IMR-90 (cell line): ENCODE measurements around the gene TASP1. TPM values are rescaled to one million over a fixed set of nuclear protein-coding genes. Genes with fewer than 3 reads are reported as not detected.
A peak's percentile ranks its signal among the peaks of the same experiment; 100 is the strongest.

Experiments used
- ATAC-seq: fragments of 200-7000 bp; cut with Tn5 transposase; 2 replicates; pipeline ENCODE4 v1.9.1; 2020; ENCODE audit warnings: low read depth, mild to moderate bottlenecking, moderate library complexity
- BruUV-seq: library from RNA; stranded (reverse); fragments of 400-500 nt; replicated peaks from 2 replicates; lab custom pipeline; 2021; lab: Mats Ljungman, UMichigan
- CTCF ChIA-PET: fragments of 300-600 bp; formaldehyde crosslinking; extraction: SDS; loops from one replicate; lab custom pipeline; 2021; ENCODE audit warnings: antibody characterized with exemption; lab: Yijun Ruan, JAX
- POLR2A ChIA-PET: fragments of 300-600 bp; sonication (Branson Sonifier 250); formaldehyde crosslinking; loops from one replicate; lab custom pipeline; 2022; ENCODE audit warnings: antibody characterized with exemption; ENCODE audit not compliant: unreplicated experiment; lab: Charles Lee
- DNase-seq: peaks from one replicate; pipeline ENCODE4 v3.0.0; 2013
- H2AFZ ChIP-seq: replicated peaks from 2 replicates; pipeline ENCODE3; 2013; ENCODE audit warnings: low read length, mild to moderate bottlenecking; ENCODE audit not compliant: poor library complexity
- H2AK5ac ChIP-seq: 2 replicates; pipeline ENCODE4 v1.6.1; 2013; ENCODE audit warnings: low read depth, low read length, inconsistent platforms
- H2AK9ac ChIP-seq: replicated peaks from 2 replicates; pipeline ENCODE3; 2013; ENCODE audit warnings: mild to moderate bottlenecking, low read depth, low read length, moderate library complexity; ENCODE audit not compliant: poor library complexity
- H2BK120ac ChIP-seq: 2 replicates; pipeline ENCODE4 v1.6.1; 2013; ENCODE audit warnings: low read depth, low read length, inconsistent platforms
- H2BK15ac ChIP-seq: 3 replicates; pipeline ENCODE4 v1.6.1; 2013; ENCODE audit warnings: low read depth, low read length, inconsistent platforms
- H2BK20ac ChIP-seq: 2 replicates; pipeline ENCODE4 v1.6.1; 2013; ENCODE audit warnings: low read depth, mild to moderate bottlenecking, inconsistent platforms, low read length, moderate library complexity
- H2BK5ac ChIP-seq: 2 replicates; pipeline ENCODE4 v1.6.1; 2013; ENCODE audit warnings: mild to moderate bottlenecking, low read depth, low read length, inconsistent platforms; ENCODE audit not compliant: poor library complexity, severe bottlenecking
- H3K14ac ChIP-seq: replicated peaks from 2 replicates; pipeline ENCODE4 v1.6.1; 2013; ENCODE audit warnings: low read depth, low read length, inconsistent platforms
- H3K18ac ChIP-seq: 2 replicates; pipeline ENCODE4 v1.6.1; 2013; ENCODE audit warnings: low read depth, low read length, control low read depth
- H3K23ac ChIP-seq: 2 replicates; pipeline ENCODE4 v1.6.1; 2013; ENCODE audit warnings: low read depth, low read length, inconsistent platforms
- H3K27ac ChIP-seq: 2 replicates; pipeline ENCODE4 v1.5.1; 2013; ENCODE audit warnings: mild to moderate bottlenecking, control low read depth, low read length; ENCODE audit not compliant: insufficient read depth
- H3K27me3 ChIP-seq: 2 replicates; pipeline ENCODE4 v1.6.1; 2013; ENCODE audit warnings: low read length; ENCODE audit not compliant: control insufficient read depth, insufficient read depth
- H3K36me3 ChIP-seq: 2 replicates; pipeline ENCODE4 v1.6.1; 2013; ENCODE audit warnings: low read length, mixed read lengths; ENCODE audit not compliant: control insufficient read depth, insufficient read depth
- H3K4ac ChIP-seq: 2 replicates; pipeline ENCODE4 v1.6.1; 2013; ENCODE audit warnings: low read depth, low read length, inconsistent platforms
- H3K4me1 ChIP-seq: 2 replicates; pipeline ENCODE4 v1.6.1; 2013; ENCODE audit warnings: low read length, mixed read lengths; ENCODE audit not compliant: control insufficient read depth, insufficient read depth
- H3K4me2 ChIP-seq: 2 replicates; pipeline ENCODE4 v1.6.1; 2013; ENCODE audit warnings: low read depth, mild to moderate bottlenecking, control low read depth, low read length, moderate library complexity
- H3K4me3 ChIP-seq: 2 replicates; pipeline ENCODE4 v1.5.1; 2013; ENCODE audit warnings: low read depth, mild to moderate bottlenecking, control low read depth, low read length, moderate library complexity; ENCODE audit not compliant: insufficient read depth
- H3K56ac ChIP-seq: 2 replicates; pipeline ENCODE4 v1.6.1; 2013; ENCODE audit warnings: low read length, inconsistent platforms; ENCODE audit not compliant: insufficient read depth; ENCODE audit errors: extremely low read depth
- H3K79me1 ChIP-seq, 2 experiments: 2 replicates each; pipeline ENCODE4 v1.6.1; 2013; ENCODE audit warnings: low read length in 2 of 2, inconsistent platforms in 1 of 2, low read depth in 1 of 2
- H3K9ac ChIP-seq: 2 replicates; pipeline ENCODE4 v1.6.1; 2013; ENCODE audit warnings: low read depth, low read length, control low read depth
- H3K9me1 ChIP-seq: 2 replicates; pipeline ENCODE4 v1.6.1; 2013; ENCODE audit warnings: low read length, inconsistent platforms; ENCODE audit not compliant: insufficient read depth
- H3K9me3 ChIP-seq: 2 replicates; pipeline ENCODE4 v1.6.1; 2013; ENCODE audit warnings: low read length; ENCODE audit not compliant: control insufficient read depth, insufficient read depth
- H4K20me1 ChIP-seq: 2 replicates; pipeline ENCODE4 v1.6.1; 2013; ENCODE audit warnings: low read length, inconsistent platforms; ENCODE audit not compliant: insufficient read depth
- H4K5ac ChIP-seq: 2 replicates; pipeline ENCODE4 v1.6.1; 2013; ENCODE audit warnings: mild to moderate bottlenecking, low read depth, low read length, control low read depth
- H4K8ac ChIP-seq, 2 experiments: 2 replicates each; pipeline ENCODE4 v1.6.1; 2013; ENCODE audit warnings: low read depth in 2 of 2, low read length in 2 of 2, control low read depth in 1 of 2, inconsistent platforms in 1 of 2
- H4K91ac ChIP-seq: 2 replicates; pipeline ENCODE4 v1.6.1; 2013; ENCODE audit warnings: low read depth, low read length, inconsistent platforms; ENCODE audit not compliant: insufficient read depth
- BHLHE40 ChIP-seq: fragments of 150-350 bp; IDR thresholded peaks from 2 replicates; pipeline ENCODE4 v1.6.1; 2016; ENCODE audit warnings: mild to moderate bottlenecking, low read depth, low read length
- CEBPB ChIP-seq: IDR thresholded peaks from 2 replicates; pipeline ENCODE4 v1.6.1; 2012; ENCODE audit warnings: low read depth, low read length, improper control_type of control experiment
- CHD1 ChIP-seq: IDR thresholded peaks from 2 replicates; pipeline ENCODE4 v1.6.1; 2012; ENCODE audit warnings: low read depth, low read length, improper control_type of control experiment
- FOS ChIP-seq: fragments of 150-350 bp; IDR thresholded peaks from 2 replicates; pipeline ENCODE4 v1.6.1; 2016; ENCODE audit warnings: low read depth, low read length
- MAFK ChIP-seq: IDR thresholded peaks from 2 replicates; pipeline ENCODE4 v1.6.1; 2012; ENCODE audit warnings: low read depth, low read length, improper control_type of control experiment
- MAZ ChIP-seq: IDR thresholded peaks from 2 replicates; pipeline ENCODE4 v1.6.1; 2012; ENCODE audit warnings: low read depth, mild to moderate bottlenecking, low read length, improper control_type of control experiment, moderate library complexity, borderline replicate concordance
- MXI1 ChIP-seq: IDR thresholded peaks from 2 replicates; pipeline ENCODE4 v1.6.1; 2012; ENCODE audit warnings: low read depth, mild to moderate bottlenecking, low read length, moderate library complexity, borderline replicate concordance
- NFE2L2 ChIP-seq: fragments of 150-350 bp; IDR thresholded peaks from 2 replicates; pipeline ENCODE4 v1.6.1; 2016; ENCODE audit warnings: low read depth, mild to moderate bottlenecking, low read length
- POLR2A ChIP-seq: IDR thresholded peaks from 2 replicates; pipeline ENCODE4 v1.6.1; 2012; ENCODE audit warnings: mild to moderate bottlenecking, low read depth, low read length
- RAD21 ChIP-seq: IDR thresholded peaks from 2 replicates; pipeline ENCODE4 v1.6.1; 2012; ENCODE audit warnings: low read length, improper control_type of control experiment
- RCOR1 ChIP-seq: IDR thresholded peaks from 2 replicates; pipeline ENCODE4 v1.6.1; 2012; ENCODE audit warnings: mild to moderate bottlenecking, low read length, improper control_type of control experiment; ENCODE audit not compliant: insufficient replicate concordance
- RFX5 ChIP-seq: IDR thresholded peaks from 2 replicates; pipeline ENCODE4 v1.8.0; 2012; ENCODE audit warnings: low read depth, mild to moderate bottlenecking, low read length, moderate library complexity
- SMC3 ChIP-seq: fragments of 150-350 bp; IDR thresholded peaks from 2 replicates; pipeline ENCODE4 v1.6.1; 2016; ENCODE audit warnings: low read depth, mild to moderate bottlenecking, antibody characterized with exemption, low read length, moderate library complexity
- WGBS, 2 experiments: methylation state at CpG; one replicate each; pipeline versions ENCODE4 v1.1.5 to v1.1.7; 2013; ENCODE audit warnings: missing lambda C conversion rate in 2 of 2; ENCODE audit not compliant: insufficient read length in 1 of 2; ENCODE audit errors: extremely low coverage in 2 of 2; 5-methylcytosine and 5-hydroxymethylcytosine counted together
- dilution Hi-C: fragments of 300-500 bp; cut with HindIII; formaldehyde crosslinking; loops from one replicate; pipeline ENCODE4 v1.14.3; 2018; ENCODE audit warnings: low sequenced_read_pairs; ENCODE audit not compliant: unreplicated experiment
- in situ Hi-C: fragments of 300-500 bp; cut with MboI; formaldehyde crosslinking; loops from 3 replicates; pipeline ENCODE4 v1.14.3; 2019; ENCODE audit warnings: low sequenced_read_pairs, inconsistent platforms, mixed read lengths
- intact Hi-C: fragments of 100-400 bp; cut with micrococcal nuclease; formaldehyde crosslinking; loops from 2 replicates; pipeline ENCODE4 v1.10.0; 2022
- polyA plus RNA-seq, 3 experiments: library from polyadenylated mRNA; depleted of rRNA; stranded (reverse); fragments of >200 nt; gene quantifications; 2 replicates each; pipeline ENCODE4 v1.2.3, GENCODE V29; 2012; ENCODE audit warnings: low replicate concordance in 1 of 3
- total RNA-seq: library from RNA; depleted of rRNA; stranded (reverse); fragments of >200 nt; gene quantifications from 2 replicates; pipeline ENCODE4 v1.2.3, GENCODE V29; 2012
- TF ChIP-seq, protein P1 (sequence below): fragments of 150-350 bp; IDR thresholded peaks from 2 replicates; pipeline ENCODE4 v1.6.1; 2016; ENCODE audit warnings: low read depth, mild to moderate bottlenecking, low read length, moderate library complexity, borderline replicate concordance
- TF ChIP-seq, protein P2 (sequence below): conservative IDR thresholded peaks from 2 replicates; pipeline ENCODE4 v1.5.1; 2012; ENCODE audit warnings: mild to moderate bottlenecking, low read depth, low read length, improper control_type of control experiment
- TF ChIP-seq, protein P3 (sequence below): fragments of 150-350 bp; IDR thresholded peaks from 2 replicates; pipeline ENCODE4 v1.6.1; 2017; ENCODE audit warnings: mild to moderate bottlenecking, antibody characterized with exemption, low read length, low read depth

TASP1 gene
- total and polyA plus RNA-seq, 2 of the 4 experiments (the other 2 are of a cell fraction) = 3.9 to 7.9 TPM

GRCh38 chr20:13510837-13511488 lies 127.8 kb downstream of the TASP1 start:
- Histone ChIP-seq H3K14ac (no peak overlapping the region), H3K23ac (no peak overlapping the region), H3K4me1 (peaks cover 6% of the 10 kb centered on the region), H4K91ac (peak overlapping the region; percentile 12; the same call in 1 of the 2 replicates), H3K56ac (no peak overlapping the region), H3K4ac (no peak overlapping the region), H2AFZ (no peak overlapping the region), H4K5ac (no peak overlapping the region), H3K9me3 (no peaks in the 10 kb centered on the region; the same call in 1 of the 2 replicates), H4K20me1 (no peaks in the 10 kb centered on the region), H3K9me1 (peaks cover 3% of the 10 kb centered on the region; the same call in 1 of the 2 replicates), H2BK120ac (no peak overlapping the region), H2BK5ac (no peak overlapping the region), H3K18ac (peak overlapping the region; percentile 80), H3K27ac (no peak overlapping the region), H2AK5ac (no peak overlapping the region; the same call in 1 of the 2 replicates), H4K8ac (no peak overlapping the region), H2AK9ac (no peak overlapping the region), H3K9ac (no peak overlapping the region), H3K36me3 (no peaks in the 10 kb centered on the region; the same call in none of the 2 replicates), H2BK20ac (no peak overlapping the region; the same call in 1 of the 2 replicates), H2BK15ac (no peak overlapping the region; the same call in 2 of the 3 replicates), H3K27me3 (no peaks in the 10 kb centered on the region), H3K79me1 (no peaks in the 10 kb centered on the region), H3K4me3 (no peak overlapping the region), H3K4me2 (no peak overlapping the region)
- in situ Hi-C loops (no loop called here), intact Hi-C loops (no loop called here), dilution Hi-C loops (no loop called here)
- TF ChIP-seq, protein P1, sequence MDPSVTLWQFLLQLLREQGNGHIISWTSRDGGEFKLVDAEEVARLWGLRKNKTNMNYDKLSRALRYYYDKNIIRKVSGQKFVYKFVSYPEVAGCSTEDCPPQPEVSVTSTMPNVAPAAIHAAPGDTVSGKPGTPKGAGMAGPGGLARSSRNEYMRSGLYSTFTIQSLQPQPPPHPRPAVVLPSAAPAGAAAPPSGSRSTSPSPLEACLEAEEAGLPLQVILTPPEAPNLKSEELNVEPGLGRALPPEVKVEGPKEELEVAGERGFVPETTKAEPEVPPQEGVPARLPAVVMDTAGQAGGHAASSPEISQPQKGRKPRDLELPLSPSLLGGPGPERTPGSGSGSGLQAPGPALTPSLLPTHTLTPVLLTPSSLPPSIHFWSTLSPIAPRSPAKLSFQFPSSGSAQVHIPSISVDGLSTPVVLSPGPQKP = no peak
- TF ChIP-seq, protein P2, sequence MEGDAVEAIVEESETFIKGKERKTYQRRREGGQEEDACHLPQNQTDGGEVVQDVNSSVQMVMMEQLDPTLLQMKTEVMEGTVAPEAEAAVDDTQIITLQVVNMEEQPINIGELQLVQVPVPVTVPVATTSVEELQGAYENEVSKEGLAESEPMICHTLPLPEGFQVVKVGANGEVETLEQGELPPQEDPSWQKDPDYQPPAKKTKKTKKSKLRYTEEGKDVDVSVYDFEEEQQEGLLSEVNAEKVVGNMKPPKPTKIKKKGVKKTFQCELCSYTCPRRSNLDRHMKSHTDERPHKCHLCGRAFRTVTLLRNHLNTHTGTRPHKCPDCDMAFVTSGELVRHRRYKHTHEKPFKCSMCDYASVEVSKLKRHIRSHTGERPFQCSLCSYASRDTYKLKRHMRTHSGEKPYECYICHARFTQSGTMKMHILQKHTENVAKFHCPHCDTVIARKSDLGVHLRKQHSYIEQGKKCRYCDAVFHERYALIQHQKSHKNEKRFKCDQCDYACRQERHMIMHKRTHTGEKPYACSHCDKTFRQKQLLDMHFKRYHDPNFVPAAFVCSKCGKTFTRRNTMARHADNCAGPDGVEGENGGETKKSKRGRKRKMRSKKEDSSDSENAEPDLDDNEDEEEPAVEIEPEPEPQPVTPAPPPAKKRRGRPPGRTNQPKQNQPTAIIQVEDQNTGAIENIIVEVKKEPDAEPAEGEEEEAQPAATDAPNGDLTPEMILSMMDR = no peak
- TF ChIP-seq NFE2L2 = no peak
- no peak for TF ChIP-seq MAZ
- TF ChIP-seq RCOR1 = no peak
- TF ChIP-seq SMC3 = no peak
- no peak for TF ChIP-seq RAD21
- no peak for TF ChIP-seq POLR2A
- TF ChIP-seq BHLHE40 = no peak
- TF ChIP-seq MAFK = no peak
- TF ChIP-seq, protein P3, sequence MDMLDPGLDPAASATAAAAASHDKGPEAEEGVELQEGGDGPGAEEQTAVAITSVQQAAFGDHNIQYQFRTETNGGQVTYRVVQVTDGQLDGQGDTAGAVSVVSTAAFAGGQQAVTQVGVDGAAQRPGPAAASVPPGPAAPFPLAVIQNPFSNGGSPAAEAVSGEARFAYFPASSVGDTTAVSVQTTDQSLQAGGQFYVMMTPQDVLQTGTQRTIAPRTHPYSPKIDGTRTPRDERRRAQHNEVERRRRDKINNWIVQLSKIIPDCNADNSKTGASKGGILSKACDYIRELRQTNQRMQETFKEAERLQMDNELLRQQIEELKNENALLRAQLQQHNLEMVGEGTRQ = no peak
- TF ChIP-seq MXI1 = no peak
- no peak for TF ChIP-seq CHD1
- TF ChIP-seq CEBPB = no peak
- TF ChIP-seq FOS = no peak
- TF ChIP-seq RFX5 = no peak
- ChIA-PET POLR2A (no interaction called here), CTCF (no interaction called here)
- WGBS, 2 experiments = no CpG with 5 or more reads among the region's 6 CpGs
- ATAC-seq (no peak), DNase-seq (no peak)
- no TSS peak for BruUV-seq
